NT2/D1 (cell line): Measurements from ENCODE around the gene GATA1.

Source experiments
- YY1 ChIP-seq: IDR thresholded peaks from 2 replicates; pipeline ENCODE4 v1.6.1; 2011; ENCODE audit not compliant: insufficient read length, insufficient read depth
- ZNF274 ChIP-seq: IDR thresholded peaks from 2 replicates; pipeline ENCODE4 v1.6.1; 2011; ENCODE audit warnings: mild to moderate bottlenecking, low read depth, low read length

DNA sequence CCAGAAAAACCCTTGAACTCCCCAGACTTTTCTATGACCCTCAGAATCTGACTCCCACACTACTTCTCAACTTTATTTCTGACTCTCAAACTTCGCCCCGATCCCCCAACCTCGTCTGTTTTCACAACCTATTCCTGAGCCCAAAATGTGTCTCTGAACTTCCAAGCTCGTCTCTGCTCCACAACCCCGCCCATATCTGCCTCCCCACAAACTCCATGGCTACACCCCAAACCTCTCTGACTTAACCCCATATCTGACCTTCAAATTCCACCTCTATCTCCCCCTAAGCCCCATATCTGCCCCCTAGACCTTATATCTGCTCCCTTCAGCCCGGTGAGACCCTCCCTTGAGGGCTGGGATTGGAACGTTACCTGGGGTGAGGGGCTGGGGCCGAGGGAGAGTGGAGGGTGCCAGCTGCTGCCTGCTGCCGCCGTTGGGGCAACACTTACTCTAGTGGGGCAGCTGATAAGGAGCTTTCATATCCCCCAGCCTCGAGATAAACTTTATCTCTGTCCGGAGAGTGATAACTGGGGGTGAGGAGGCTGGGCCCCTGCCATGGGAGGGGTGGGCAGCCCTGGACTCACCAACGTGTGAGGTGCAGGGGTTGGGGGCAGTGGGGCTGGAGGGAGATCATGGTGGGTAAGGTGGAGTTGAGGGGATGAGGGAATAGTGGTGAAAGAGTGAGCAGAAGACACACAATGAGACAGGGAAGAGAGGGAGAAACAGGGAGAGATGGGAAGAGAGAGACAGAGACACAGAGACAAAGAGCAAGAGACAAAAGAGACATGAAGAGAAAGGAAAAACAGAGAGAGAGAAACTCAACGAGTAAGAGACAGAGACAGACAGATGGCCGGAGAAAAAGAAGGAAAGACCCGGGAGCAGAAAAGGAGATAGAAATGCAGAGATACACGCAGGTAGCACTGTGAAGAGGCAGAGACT lies 1.4 kb downstream of the GATA1 start:
- no peak for TF ChIP-seq ZNF274
- no peak for TF ChIP-seq YY1
